Neural crest cell (in vitro differentiated cells): Measurements from ENCODE around the gene ZNF879. TPM values are rescaled to one million over a fixed set of nuclear protein-coding genes. Genes with fewer than 3 reads are reported as not detected.

Experiments
- DNase-seq: peaks from one replicate; pipeline ENCODE4 v3.0.0; 2021; ENCODE audit warnings: low read depth, mixed read lengths, low spot score
- H3K27ac Mint-ChIP-seq: one replicate; pipeline ENCODE4 v1.8.0; 2021; ENCODE audit warnings: mild to moderate bottlenecking, mixed read lengths; ENCODE audit not compliant: unreplicated experiment
- H3K27me3 Mint-ChIP-seq: 2 replicates; pipeline ENCODE4 v1.8.0; 2021; ENCODE audit warnings: low read depth, mild to moderate bottlenecking, mixed read lengths
- H3K36me3 Mint-ChIP-seq: 2 replicates; pipeline ENCODE4 v1.8.0; 2021; ENCODE audit warnings: low read depth, mild to moderate bottlenecking, mixed read lengths
- H3K4me1 Mint-ChIP-seq: 2 replicates; pipeline ENCODE4 v1.8.0; 2021; ENCODE audit warnings: mixed read lengths
- H3K4me3 Mint-ChIP-seq: one replicate; pipeline ENCODE4 v1.8.0; 2021; ENCODE audit warnings: mild to moderate bottlenecking, mixed read lengths
- H3K9me3 Mint-ChIP-seq: 2 replicates; pipeline ENCODE4 v1.8.0; 2021; ENCODE audit warnings: mixed read lengths
- total RNA-seq: library from RNA; stranded (reverse); gene quantifications from 2 replicates; pipeline ENCODE4 v1.2.1, GENCODE V29; 2021
- TF ChIP-seq, protein P1 (sequence below): fragments of 200-600 bp; sonication (generic); conservative IDR thresholded peaks from 2 replicates; pipeline ENCODE4 v1.5.0; 2021; ENCODE audit warnings: antibody characterized with exemption, mild to moderate bottlenecking

The ZNF879 gene
- total RNA-seq, 1 donor from 2014 or later: 7.4 TPM

DNA sequence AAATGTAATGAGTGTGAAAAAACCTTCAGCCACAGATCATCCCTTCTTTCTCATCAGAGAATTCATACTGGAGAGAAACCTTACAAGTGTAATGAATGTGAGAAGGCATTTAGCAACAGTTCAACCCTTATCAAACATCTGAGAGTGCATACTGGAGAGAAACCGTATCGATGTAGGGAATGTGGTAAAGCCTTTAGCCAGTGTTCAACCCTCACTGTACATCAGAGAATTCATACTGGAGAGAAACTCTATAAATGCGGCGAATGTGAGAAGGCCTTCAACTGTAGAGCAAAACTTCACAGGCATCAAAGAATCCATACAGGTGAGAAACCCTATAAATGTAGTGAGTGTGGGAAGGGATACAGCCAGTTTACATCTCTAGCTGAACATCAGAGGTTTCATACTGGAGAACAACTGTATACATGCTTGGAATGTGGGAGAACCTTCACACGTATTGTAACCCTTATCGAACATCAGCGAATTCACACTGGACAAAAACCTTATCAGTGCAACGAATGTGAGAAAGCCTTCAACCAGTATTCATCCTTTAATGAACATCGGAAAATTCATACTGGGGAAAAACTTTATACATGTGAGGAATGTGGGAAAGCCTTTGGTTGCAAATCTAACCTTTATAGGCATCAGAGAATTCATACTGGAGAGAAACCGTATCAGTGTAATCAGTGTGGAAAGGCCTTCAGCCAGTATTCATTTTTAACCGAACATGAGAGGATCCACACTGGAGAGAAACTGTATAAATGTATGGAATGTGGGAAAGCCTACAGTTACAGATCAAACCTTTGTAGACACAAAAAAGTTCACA lies 55.8 kb downstream of the ZNF879 start:
- peaks cover 42% of the 10 kb centered on the region for H3K9me3 Mint-ChIP-seq
- no peak overlapping the region for H3K4me3 Mint-ChIP-seq
- H3K4me1 Mint-ChIP-seq: no peaks in the 10 kb centered on the region
- peaks cover 79% of the 10 kb centered on the region for H3K36me3 Mint-ChIP-seq
- no peak overlapping the region for H3K27ac Mint-ChIP-seq
- TF ChIP-seq, protein P1, sequence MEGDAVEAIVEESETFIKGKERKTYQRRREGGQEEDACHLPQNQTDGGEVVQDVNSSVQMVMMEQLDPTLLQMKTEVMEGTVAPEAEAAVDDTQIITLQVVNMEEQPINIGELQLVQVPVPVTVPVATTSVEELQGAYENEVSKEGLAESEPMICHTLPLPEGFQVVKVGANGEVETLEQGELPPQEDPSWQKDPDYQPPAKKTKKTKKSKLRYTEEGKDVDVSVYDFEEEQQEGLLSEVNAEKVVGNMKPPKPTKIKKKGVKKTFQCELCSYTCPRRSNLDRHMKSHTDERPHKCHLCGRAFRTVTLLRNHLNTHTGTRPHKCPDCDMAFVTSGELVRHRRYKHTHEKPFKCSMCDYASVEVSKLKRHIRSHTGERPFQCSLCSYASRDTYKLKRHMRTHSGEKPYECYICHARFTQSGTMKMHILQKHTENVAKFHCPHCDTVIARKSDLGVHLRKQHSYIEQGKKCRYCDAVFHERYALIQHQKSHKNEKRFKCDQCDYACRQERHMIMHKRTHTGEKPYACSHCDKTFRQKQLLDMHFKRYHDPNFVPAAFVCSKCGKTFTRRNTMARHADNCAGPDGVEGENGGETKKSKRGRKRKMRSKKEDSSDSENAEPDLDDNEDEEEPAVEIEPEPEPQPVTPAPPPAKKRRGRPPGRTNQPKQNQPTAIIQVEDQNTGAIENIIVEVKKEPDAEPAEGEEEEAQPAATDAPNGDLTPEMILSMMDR: no peak
- DNase-seq: no peak
- no peaks in the 10 kb centered on the region for H3K27me3 Mint-ChIP-seq

DNA sequence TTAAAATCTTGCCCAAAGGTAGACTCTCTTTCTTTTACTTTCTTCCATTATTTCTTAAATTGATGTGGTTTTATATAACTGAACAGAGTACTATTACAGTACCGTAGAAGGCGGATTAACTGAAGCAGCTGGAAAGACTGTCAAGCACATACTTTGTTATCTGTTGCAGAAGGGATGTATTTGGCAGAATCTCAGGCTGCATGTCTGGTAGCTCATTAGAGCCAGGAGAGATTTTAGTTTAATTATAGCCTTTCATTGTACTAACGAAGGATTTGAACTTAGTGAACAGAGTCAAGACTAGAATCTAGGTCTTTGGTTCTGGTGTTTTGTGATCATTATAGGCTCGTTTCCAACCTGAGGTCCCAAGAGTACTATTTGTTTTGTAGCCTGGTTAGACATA lies 57.1 kb downstream of the ZNF879 start:
- DNase-seq: no peak
- no peaks in the 10 kb centered on the region for H3K27me3 Mint-ChIP-seq

More for the DNA sequence above, 57.1 kb downstream of the ZNF879 start:
- TF ChIP-seq, protein P1: no peak
- no peak overlapping the region for H3K4me3 Mint-ChIP-seq
- H3K4me1 Mint-ChIP-seq: no peaks in the 10 kb centered on the region
- H3K9me3 Mint-ChIP-seq: peaks cover 42% of the 10 kb centered on the region
- H3K27ac Mint-ChIP-seq: no peak overlapping the region
- peaks cover 77% of the 10 kb centered on the region for H3K36me3 Mint-ChIP-seq

Other genes starting within 250 kb of the ZNF879 start
- 24.8 and 25.9 TPM in 2 replicates for gene ZNF354B, start 163.9 kb upstream of the ZNF879 start, total RNA-seq
- 2.9 and 3.4 TPM in 2 replicates for gene ZFP2, start 127.9 kb upstream of the ZNF879 start, total RNA-seq
- gene ZNF454, start 82.6 kb upstream of the ZNF879 start, total RNA-seq: 0.26 TPM in 1 of 2 replicates, not detected in the other
- not detected in 2 replicates for gene GRM6, start 28.5 kb upstream of the ZNF879 start, total RNA-seq
- gene ZNF354C, start 36.6 kb downstream of the ZNF879 start, total RNA-seq: 11.6 and 12.2 TPM in 2 replicates